GM21786 (cell line): Measurements from ENCODE around the gene SQOR.

Experiments
- ATAC-seq: cut with Tn5 transposase; IDR thresholded peaks from one replicate; pipeline ENCODE4 v1.9.1; 2021; ENCODE audit not compliant: unreplicated experiment

The SQOR gene

GRCh38 chr15:45657764-45658545 is 23.1 kb downstream of the SQOR start:
- no peak for ATAC-seq

DNA sequence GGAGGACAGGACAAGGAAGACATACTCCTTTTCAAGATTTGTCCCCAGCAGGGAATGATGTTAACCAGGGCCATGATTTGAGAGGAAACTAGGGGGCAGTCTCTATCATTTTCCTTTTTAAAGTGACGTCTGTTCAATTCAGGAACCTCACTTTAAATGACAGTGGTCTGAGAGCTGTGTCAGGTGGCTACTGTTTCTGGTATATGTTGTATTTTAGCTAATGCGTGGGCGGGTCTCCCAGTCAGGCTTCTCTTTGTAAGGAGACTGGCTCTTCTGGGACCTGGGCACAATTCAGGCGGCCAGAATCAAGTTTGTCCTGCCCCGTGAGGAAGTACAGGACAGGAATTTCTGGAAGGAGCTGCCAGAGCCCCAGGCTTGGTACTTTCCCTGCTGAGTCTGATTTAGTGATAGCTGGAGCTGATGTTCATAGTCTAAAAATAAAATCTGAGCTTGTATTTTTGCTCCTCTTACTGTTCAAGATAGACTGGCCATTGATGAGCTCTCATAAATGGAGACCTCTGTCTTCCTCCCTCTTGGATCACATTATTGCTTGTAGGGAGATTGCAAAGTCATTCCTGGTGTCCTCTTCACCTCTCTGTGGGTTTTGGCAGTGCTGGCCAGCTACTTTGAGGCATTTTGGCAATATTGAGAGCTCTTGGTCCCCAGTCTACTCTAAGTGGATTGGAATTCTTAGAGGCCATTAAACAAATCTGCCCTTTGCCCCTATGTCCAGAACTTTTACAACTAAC is 25.6 kb downstream of the SQOR start:
- ATAC-seq, result no peak

DNA sequence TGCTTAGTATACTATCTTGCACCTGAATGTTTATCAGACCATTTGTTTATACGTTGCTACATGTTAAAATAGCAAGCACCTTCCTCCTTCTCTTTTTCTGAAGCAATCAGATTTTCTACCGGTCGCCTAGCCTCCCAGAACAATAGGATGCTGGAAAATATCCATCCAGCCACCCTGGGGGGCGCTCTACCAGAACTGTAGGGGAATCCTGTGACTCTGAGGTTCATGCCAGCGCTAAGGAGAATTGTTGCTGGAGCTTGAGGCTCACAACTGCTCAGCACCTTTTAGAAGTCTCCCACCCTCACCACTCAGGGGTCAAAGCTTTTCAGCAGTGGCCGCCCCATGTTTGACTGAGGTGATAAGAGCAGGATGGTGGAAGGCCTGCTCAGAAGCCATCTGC is 27.5 kb downstream of the SQOR start:
- no peak for ATAC-seq

DNA sequence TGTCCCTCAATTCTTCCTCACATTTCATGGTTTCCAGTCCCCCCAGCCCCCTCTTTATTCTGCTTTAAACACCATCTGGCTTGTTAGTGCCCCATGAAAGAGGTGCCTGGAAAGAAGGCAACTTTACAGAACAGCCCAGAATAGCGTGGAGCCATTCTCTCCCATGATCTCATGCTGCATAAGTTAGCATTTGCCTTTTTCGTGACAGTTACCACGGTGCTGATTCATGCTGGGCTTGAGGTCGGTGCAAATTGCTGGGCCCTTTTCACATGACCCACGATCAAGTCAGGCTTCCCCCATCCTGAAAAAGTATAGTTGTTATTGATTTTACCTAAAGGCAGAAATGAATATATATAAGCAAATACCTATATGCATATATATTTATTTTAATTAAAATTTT is 29.6 kb downstream of the SQOR start:
- ATAC-seq, result no peak

GRCh38 chr15:45665261-45665660 is 30.4 kb downstream of the SQOR start:
- no peak for ATAC-seq

DNA sequence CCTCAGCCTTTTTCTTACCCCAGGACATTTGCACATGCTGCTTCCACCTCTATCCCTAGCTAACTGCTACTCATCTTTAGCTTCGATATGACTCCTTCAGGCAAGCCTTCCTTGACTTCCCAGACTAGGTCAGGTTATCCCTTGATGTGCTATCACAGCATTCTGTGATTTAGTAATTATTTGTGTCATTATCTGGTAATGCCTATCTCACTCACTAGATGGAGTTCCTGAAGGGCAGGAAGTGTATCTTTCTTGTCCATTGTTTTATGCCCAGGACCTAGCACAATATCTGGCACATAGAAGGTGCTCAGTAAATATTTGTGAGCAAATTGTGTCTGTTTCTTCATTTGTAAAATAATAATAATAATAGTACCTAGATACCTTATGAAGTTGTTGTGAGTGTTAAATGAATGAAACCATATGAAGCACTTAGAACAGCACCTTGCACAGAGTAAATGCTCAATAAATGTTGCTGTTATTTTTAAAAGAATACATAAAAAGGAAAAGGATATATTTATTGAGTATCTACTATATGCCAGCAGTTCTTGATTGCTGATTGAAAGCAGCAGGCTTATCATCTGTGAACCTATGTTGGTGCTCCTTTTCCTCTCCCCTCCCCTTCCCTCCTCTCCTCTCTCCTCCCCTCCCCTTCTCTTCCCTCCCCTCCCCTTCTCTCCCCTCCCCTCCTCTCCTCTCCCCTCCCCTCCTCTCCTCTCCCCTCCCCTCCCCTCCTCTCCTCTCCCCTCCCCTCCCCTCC is 31.5 kb downstream of the SQOR start:
- ATAC-seq, result no peak

DNA sequence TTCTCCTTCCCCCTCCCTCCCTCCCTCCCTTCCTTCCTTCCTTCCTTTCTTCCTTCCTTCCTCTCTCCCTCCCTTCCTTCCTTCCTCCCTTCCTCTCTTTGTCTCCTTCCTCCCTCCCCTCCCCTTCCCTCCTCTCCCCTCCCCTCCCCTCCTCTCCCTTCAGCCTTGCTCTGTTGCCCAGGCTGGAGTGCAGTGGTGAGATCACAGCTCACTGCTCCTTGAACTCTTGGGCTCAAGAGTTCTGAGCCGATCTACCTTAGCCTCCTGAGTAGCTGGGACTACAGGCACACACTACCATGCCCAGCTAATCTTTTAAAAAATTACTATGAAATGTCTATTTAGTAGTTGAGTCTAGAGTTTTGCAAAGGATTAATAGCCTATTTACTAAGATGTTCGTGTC is 32.2 kb downstream of the SQOR start:
- no peak for ATAC-seq

- no peak for ATAC-seq
Observed at GRCh38 chr15:45668386-45668785, 33.6 kb downstream of the SQOR start.

- ATAC-seq, result no peak
Observed at GRCh38 chr15:45669422-45669821, 34.6 kb downstream of the SQOR start.

DNA sequence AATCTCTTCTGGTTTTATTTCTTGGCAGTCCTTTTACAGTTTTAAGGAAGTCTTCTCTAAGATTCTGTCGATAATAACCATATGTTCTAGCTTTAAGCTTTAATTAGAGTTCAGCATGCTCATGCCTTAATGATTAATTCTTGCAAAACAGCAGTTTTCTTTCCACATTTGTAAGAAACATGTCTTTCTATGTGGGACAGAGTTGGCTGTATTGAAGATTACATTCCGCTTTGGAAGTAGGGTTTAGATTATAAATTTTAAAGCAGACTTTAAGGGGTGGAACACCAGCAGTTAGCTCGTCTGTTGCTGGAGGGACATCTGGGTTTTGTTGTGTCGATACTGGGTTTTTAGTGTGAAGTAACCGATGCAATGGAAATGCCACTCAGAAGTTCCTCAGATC is 35.3 kb downstream of the SQOR start:
- no peak for ATAC-seq

GRCh38 chr15:45670511-45670910 is 35.7 kb downstream of the SQOR start:
- ATAC-seq, result no peak

GRCh38 chr15:45674677-45675076 is 39.8 kb downstream of the SQOR start:
- ATAC-seq, result no peak

- ATAC-seq, result no peak
Observed at GRCh38 chr15:45677797-45678196, 43.0 kb downstream of the SQOR start.

DNA sequence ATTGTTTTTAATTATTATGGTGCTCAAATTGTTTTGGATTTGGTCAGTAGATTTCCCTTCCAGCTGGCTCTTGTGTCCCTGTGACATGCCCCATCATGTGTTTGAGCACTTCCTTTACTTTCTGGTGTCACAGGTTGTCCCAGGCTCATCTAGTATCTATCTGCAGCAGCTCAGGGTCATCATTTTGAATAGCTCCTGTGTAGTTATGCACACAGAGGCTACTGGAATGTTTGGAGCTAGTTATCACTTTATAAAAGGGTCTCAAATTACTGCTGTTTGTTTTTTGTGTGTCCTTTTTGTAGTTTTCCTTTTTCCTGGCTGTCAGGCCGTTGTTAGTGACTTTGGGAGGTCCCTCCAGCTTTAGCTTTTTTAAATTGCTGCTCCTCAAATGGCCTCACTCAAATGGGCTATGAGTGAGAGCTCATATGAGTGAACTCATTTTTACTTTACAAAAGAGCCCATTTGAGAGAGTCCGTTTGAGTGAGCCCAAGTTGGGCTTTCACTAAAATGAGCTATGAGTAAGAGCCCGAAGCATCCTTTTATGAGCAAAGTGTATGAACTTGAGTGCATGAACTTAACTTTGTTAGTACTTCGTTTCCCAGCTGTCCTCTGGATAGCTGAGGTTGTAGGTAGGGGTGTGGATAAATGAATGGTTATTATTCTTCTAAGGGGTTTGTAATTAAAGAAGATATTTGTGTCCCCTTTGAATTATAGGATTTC is 43.8 kb downstream of the SQOR start:
- no peak for ATAC-seq

DNA sequence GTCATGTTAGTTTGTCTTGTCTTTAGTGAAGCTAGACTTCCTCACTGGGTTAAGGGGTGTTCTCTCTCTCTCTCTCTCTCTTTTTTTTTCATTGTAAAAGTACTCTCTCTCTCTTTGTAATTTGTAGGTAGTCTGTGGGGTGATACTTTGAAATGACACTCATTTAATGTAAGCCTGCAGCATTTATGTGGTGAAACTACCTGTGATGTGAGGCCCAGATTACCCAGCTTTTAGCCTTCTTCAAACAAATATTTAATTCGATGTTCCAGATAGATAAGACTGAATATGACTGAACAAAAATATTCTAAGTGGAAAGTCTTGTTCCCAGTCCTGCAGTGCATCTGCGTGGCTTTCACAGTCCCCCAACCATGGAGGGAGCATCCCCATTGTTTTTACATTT is 49.7 kb downstream of the SQOR start:
- ATAC-seq, result no peak

DNA sequence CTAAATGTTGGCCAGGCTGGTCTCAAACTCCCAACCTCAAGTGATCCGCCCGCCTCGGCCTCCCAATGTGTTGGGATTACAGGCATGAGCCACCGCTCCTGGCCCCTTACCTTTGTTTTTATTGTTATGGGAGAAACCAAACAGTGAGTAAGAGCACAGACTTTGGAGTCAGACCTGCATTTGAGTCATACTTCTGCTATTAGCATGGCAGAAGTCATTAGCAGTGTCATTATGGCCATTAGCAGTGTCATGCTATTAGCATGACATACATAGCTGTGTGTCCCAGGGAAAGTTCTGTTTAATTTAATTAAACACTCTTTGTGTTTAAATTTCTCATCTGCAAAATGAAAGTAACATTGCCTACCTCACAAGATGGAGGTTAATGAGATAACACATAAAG is 54.8 kb downstream of the SQOR start:
- ATAC-seq, result no peak

- no peak for ATAC-seq
Observed at GRCh38 chr15:45690581-45691260, 55.9 kb downstream of the SQOR start.

DNA sequence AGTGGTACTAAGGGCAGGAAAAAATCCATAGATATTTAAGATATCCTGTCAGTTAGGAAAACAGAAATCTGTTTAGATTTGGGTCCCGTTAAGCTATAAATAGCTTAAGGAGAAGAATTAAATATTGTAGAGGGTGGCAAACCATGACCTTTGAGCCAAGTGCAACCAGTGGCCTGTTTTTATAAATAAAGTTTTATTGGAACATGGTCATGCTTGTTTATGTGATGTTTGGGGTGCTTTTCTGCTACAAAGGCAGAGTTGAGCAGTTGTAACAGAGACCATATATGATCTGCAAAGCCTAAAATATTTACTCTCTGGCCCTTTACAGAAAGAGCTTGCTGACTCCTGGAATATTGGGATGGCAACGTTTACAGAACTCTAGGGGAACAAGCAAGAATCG is 66.3 kb downstream of the SQOR start:
- ATAC-seq, result no peak

- ATAC-seq, result no peak
Observed at GRCh38 chr15:45702041-45702440, 67.2 kb downstream of the SQOR start.

DNA sequence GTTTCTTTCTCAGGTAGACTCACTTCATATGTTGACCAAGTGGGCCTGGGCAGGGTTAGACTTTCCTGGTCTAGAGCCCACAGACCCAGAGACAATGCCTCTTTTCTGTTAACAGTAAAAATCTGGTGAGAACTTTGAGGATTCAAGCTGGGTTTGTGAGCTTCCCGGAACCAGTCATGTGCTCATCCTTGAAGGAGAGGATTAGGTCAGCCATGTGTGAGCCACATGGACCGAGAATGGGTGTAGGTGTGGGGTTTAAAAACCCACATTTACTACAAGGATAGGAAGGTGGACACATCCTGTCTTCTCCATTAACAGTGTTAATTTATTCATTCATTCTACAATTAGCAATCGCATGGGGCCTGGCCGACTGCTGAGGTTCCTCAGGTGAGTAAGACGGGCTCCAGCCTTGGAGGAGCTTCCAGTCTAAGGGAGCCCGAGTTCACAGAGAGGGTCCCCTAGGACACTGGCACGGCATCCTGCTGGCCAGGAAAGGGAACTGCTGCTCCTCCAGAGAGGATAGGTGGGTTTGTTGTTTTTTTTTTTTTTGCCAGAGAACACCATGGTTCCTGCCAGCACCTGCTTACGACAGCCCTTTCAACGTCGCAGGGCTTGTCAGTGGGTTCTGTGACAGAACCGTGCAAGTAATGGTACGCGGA is 69.0 kb downstream of the SQOR start:
- ATAC-seq, result no peak
